NCI-H1694 treated with DMSO at 0.1 percent for 48 hours (cell line): ENCODE measurements around the gene CBX6.
A peak's percentile ranks its signal among the peaks of the same experiment; 100 is the strongest.
"Not testable (repeated sequence)": the region's sequence is repeated elsewhere in the genome, so short reads cannot be mapped to it uniquely, and the experiment has no call there.

ENCODE experiments used
- DNase-seq: peaks from one replicate; lab custom pipeline; 2025; lab: John Stamatoyannopoulos, UW

Gene CBX6

GRCh38 chr22:38861170-38861876, 10.7 kb downstream of the CBX6 start:
- DNase-seq: no peak

- DNase-seq: no peak
Observed at GRCh38 chr22:38860283-38861169, 11.5 kb downstream of the CBX6 start.

- no peak for DNase-seq
Observed at GRCh38 chr22:38859581-38860282, 12.3 kb downstream of the CBX6 start.

GRCh38 chr22:38858492-38858891, 13.5 kb downstream of the CBX6 start:
- DNase-seq: no peak

GRCh38 chr22:38854476-38854875, 17.5 kb downstream of the CBX6 start:
- DNase-seq: not testable (repeated sequence)

- DNase-seq: not testable (repeated sequence)
Observed at GRCh38 chr22:38853883-38854282, 18.1 kb downstream of the CBX6 start.

- no peak for DNase-seq
Observed at GRCh38 chr22:38853196-38853651, 18.8 kb downstream of the CBX6 start.

- DNase-seq: no peak
Observed at GRCh38 chr22:38852522-38852921, 19.5 kb downstream of the CBX6 start.

GRCh38 chr22:38850941-38851849, 20.8 kb downstream of the CBX6 start:
- no peak for DNase-seq

- DNase-seq: no peak
Observed at GRCh38 chr22:38850399-38850798, 21.6 kb downstream of the CBX6 start.

GRCh38 chr22:38849811-38850210, 22.2 kb downstream of the CBX6 start:
- no peak for DNase-seq

- DNase-seq: no peak
Observed at GRCh38 chr22:38846412-38846811, 25.6 kb downstream of the CBX6 start.

- no peak for DNase-seq
Observed at GRCh38 chr22:38845004-38845740, 26.8 kb downstream of the CBX6 start.

GRCh38 chr22:38844315-38845003, 27.6 kb downstream of the CBX6 start:
- no peak for DNase-seq

GRCh38 chr22:38843657-38844314, 28.2 kb downstream of the CBX6 start, which contains the start of gene NPTXR:
TSS of gene NPTXR (minus strand) at chr22:38844028.
- DNase-seq: peak; percentile 15

GRCh38 chr22:38843201-38843656, 28.8 kb downstream of the CBX6 start:
- DNase-seq: peak; percentile 50

GRCh38 chr22:38842512-38843200, 29.4 kb downstream of the CBX6 start:
- DNase-seq: no peak

- no peak for DNase-seq
Observed at GRCh38 chr22:38841635-38842034, 30.4 kb downstream of the CBX6 start.

- no peak for DNase-seq
Observed at GRCh38 chr22:38841211-38841610, 30.8 kb downstream of the CBX6 start.
